Keratinocyte (primary cell): Measurements from ENCODE around the gene KLC1.

Experiments used
- CTCF ChIP-seq, 3 experiments: IDR thresholded peaks in 1 of 3; conservative IDR thresholded peaks in 1 of 3; optimal IDR thresholded peaks in 1 of 3; 2 replicates in 2 of 3; 3 replicates in 1 of 3; pipeline versions ENCODE3 to v1.5.1; 2011; ENCODE audit warnings: low read length in 3 of 3, mild to moderate bottlenecking in 3 of 3, moderate library complexity in 2 of 3, control low read depth in 1 of 3, inconsistent platforms in 1 of 3; ENCODE audit not compliant: insufficient read depth in 2 of 3; ENCODE audit errors: extremely low read depth in 1 of 3
- EZH2 ChIP-seq: IDR thresholded peaks from one replicate; pipeline ENCODE4 v1.6.1; 2012; ENCODE audit warnings: inconsistent platforms, mild to moderate bottlenecking, low read length, moderate library complexity

DNA sequence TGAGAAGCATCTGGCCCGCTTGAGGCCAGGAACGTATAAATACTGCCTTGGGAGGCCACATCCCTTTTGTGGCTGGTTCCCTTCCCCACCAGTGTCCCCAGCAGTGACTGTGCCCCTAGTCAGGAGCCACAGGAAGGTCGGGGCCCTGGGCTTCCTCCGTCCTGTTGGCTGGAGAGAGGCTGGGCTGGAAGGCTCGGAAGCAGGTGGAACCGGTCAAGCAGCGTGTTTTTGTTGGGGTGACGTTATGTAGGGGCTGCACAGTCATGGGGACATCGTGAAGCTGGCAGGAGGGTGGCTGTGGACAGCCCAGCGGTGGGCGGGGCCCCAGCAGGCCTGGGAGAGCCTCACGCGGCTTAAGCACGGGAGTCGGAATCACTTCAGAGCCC lies 76.1 kb downstream of the KLC1 start:
- TF ChIP-seq CTCF (optimal IDR thresholded peaks at IDR 0.05 in 1 of 3, IDR thresholded peaks at IDR 0.05 in 1 of 3, conservative IDR thresholded peaks at IDR 0.05 in 1 of 3; ENCODE audit: extremely low read depth in 1 of 3, insufficient read depth in 2 of 3, low read length in 3 of 3) (no peak), EZH2 (no peak)
